B cell (primary cell): ENCODE data around the gene OS9. TPM values are rescaled to one million over a fixed set of nuclear protein-coding genes. Genes with fewer than 3 reads are reported as not detected.

Experiments used
- ATAC-seq: fragments of 200-7000 bp; cut with Tn5 transposase; one replicate; pipeline ENCODE4 v1.10.0; 2021; ENCODE audit warnings: low read depth, mild to moderate bottlenecking, moderate number of reproducible peaks, moderate library complexity
- CTCF ChIA-PET: fragments of 350-600 bp; sonication (Branson Sonifier 250); formaldehyde crosslinking; loops from one replicate; lab custom pipeline; 2021; ENCODE audit warnings: antibody characterized with exemption, inconsistent platforms; lab: Charles Lee
- POLR2A ChIA-PET: fragments of 350-600 bp; sonication (Branson Sonifier 250); formaldehyde crosslinking; loops from one replicate; lab custom pipeline; 2021; ENCODE audit warnings: antibody characterized with exemption; lab: Charles Lee
- DNase-seq: peaks from one replicate; pipeline ENCODE4 v3.0.0; 2013
- H2AFZ ChIP-seq: 2 replicates; pipeline ENCODE4 v1.6.1; 2012; ENCODE audit warnings: mild to moderate bottlenecking, low read depth, low read length; ENCODE audit not compliant: insufficient read depth, poor library complexity, severe bottlenecking
- H3K27ac ChIP-seq, 2 donors: 1 replicate in 1 of 2; 2 replicates in 1 of 2; pipeline ENCODE4 v1.5.1; 2012 to 2013; ENCODE audit warnings: low read length in 2 of 2, mild to moderate bottlenecking in 2 of 2, moderate library complexity in 1 of 2
- H3K27me3 ChIP-seq, 4 experiments: fragments of 200-600 bp in 1 of 4; sonication (generic) in 1 of 4; replicated peaks in 1 of 4; 1 replicate in 2 of 4; 2 replicates in 2 of 4; pipeline versions ENCODE4 v1.6.1 to v1.7.0; 2013 to 2016; ENCODE audit warnings: low read length in 3 of 4, mild to moderate bottlenecking in 2 of 4, mixed read lengths in 1 of 4, moderate library complexity in 1 of 4; ENCODE audit not compliant: insufficient read depth in 4 of 4, control insufficient read depth in 3 of 4; ENCODE audit errors: control extremely low read depth in 1 of 4
- H3K36me3 ChIP-seq, 2 experiments: replicated peaks in 1 of 2; 1 replicate in 1 of 2; 2 replicates in 1 of 2; pipeline versions ENCODE4 v1.6.1 to v1.7.1; 2013; ENCODE audit warnings: low read length in 1 of 2; ENCODE audit not compliant: insufficient read depth in 2 of 2, control insufficient read depth in 1 of 2; ENCODE audit errors: control extremely low read depth in 1 of 2, extremely low read depth in 1 of 2
- H3K4me1 ChIP-seq, 2 donors: fragments of 200-600 bp in 1 of 2; sonication (generic) in 1 of 2; 1 replicate in 1 of 2; 2 replicates in 1 of 2; pipeline versions ENCODE4 v1.5.1 to v1.6.1; 2013 to 2017; ENCODE audit warnings: low read length in 2 of 2; ENCODE audit not compliant: control insufficient read depth in 2 of 2, insufficient read depth in 2 of 2
- H3K4me2 ChIP-seq: replicated peaks from 2 replicates; pipeline ENCODE3; 2012; ENCODE audit warnings: mild to moderate bottlenecking, low read depth, low read length; ENCODE audit not compliant: poor library complexity, severe bottlenecking
- H3K4me3 ChIP-seq, 5 experiments: fragments of 200-600 bp in 1 of 5; sonication (generic) in 1 of 5; 1 replicate in 3 of 5; 2 replicates in 2 of 5; pipeline versions ENCODE4 v1.5.1 to v1.7.0; 2011 to 2016; ENCODE audit warnings: low read length in 4 of 5, mild to moderate bottlenecking in 4 of 5, low read depth in 2 of 5, control low read depth in 1 of 5, moderate library complexity in 1 of 5; ENCODE audit not compliant: insufficient read depth in 1 of 5; ENCODE audit errors: control extremely low read depth in 1 of 5, extremely low read depth in 1 of 5
- H3K79me2 ChIP-seq: fragments of 200-600 bp; sonication (generic); one replicate; pipeline ENCODE4 v1.6.0; 2016; ENCODE audit warnings: low read length; ENCODE audit not compliant: control insufficient read depth, insufficient read depth
- H3K9ac ChIP-seq: fragments of 200-600 bp; sonication (generic); 2 replicates; pipeline ENCODE4 v1.6.1; 2017; ENCODE audit warnings: mild to moderate bottlenecking, low read length, moderate library complexity
- H3K9me3 ChIP-seq, 3 donors: one replicate each; pipeline versions ENCODE4 v1.6.1 to v1.7.1; 2013; ENCODE audit warnings: low read length in 2 of 3; ENCODE audit not compliant: control insufficient read depth in 2 of 3, insufficient read depth in 1 of 3; ENCODE audit errors: control extremely low read depth in 1 of 3
- H4K20me1 ChIP-seq: 2 replicates; pipeline ENCODE4 v1.6.0; 2012; ENCODE audit warnings: mild to moderate bottlenecking, low read length; ENCODE audit not compliant: insufficient read depth, control insufficient read depth, poor library complexity, severe bottlenecking
- H3K27ac Mint-ChIP-seq: one replicate; pipeline ENCODE4 v1.8.0; 2021; ENCODE audit warnings: mixed read lengths
- H3K27me3 Mint-ChIP-seq: one replicate; pipeline ENCODE4 v1.8.0; 2021; ENCODE audit warnings: mixed read lengths
- H3K4me1 Mint-ChIP-seq: one replicate; pipeline ENCODE4 v1.8.0; 2021; ENCODE audit warnings: mixed read lengths
- H3K4me3 Mint-ChIP-seq: one replicate; pipeline ENCODE4 v1.8.0; 2021; ENCODE audit warnings: mixed read lengths
- H3K9me3 Mint-ChIP-seq: one replicate; pipeline ENCODE4 v1.8.0; 2022; ENCODE audit warnings: mixed read lengths; ENCODE audit not compliant: insufficient read depth
- EZH2 ChIP-seq: IDR thresholded peaks from 2 replicates; pipeline ENCODE4 v1.6.1; 2012; ENCODE audit warnings: borderline replicate concordance, low read depth, mild to moderate bottlenecking, moderate library complexity, low read length; ENCODE audit not compliant: insufficient read depth, poor library complexity, severe bottlenecking
- WGBS: methylation state at CpG from one replicate; pipeline ENCODE4 v1.1.5; 2013; ENCODE audit warnings: missing lambda C conversion rate; ENCODE audit not compliant: insufficient coverage; 5-methylcytosine and 5-hydroxymethylcytosine counted together
- intact Hi-C: fragments of 100-400 bp; cut with micrococcal nuclease; formaldehyde crosslinking; loops from one replicate; pipeline ENCODE4 v1.10.0; 2022
- polyA plus RNA-seq: library from polyadenylated mRNA; depleted of rRNA; stranded (reverse); fragments of >200 nt; gene quantifications from 2 replicates; pipeline ENCODE4 v1.2.3, GENCODE V29; 2012
- total RNA-seq, 2 donors: library from RNA; stranded (reverse); fragments of 120-200 nt in 1 of 2; gene quantifications; 1 replicate in 1 of 2; 2 replicates in 1 of 2; pipeline versions ENCODE4 v1.2.3 to v1.2.4, GENCODE V29; 2013 to 2022
- TF ChIP-seq, protein P1 (sequence below): fragments of 200-600 bp; IDR thresholded peaks from one replicate; pipeline ENCODE4 v1.8.0; 2022; ENCODE audit warnings: antibody characterized with exemption, mild to moderate bottlenecking

The OS9 gene
- total and polyA plus RNA-seq, 2 donors (not counting 1 experiment from before 2014, with no cell fraction given): 182 to 234 TPM

DNA sequence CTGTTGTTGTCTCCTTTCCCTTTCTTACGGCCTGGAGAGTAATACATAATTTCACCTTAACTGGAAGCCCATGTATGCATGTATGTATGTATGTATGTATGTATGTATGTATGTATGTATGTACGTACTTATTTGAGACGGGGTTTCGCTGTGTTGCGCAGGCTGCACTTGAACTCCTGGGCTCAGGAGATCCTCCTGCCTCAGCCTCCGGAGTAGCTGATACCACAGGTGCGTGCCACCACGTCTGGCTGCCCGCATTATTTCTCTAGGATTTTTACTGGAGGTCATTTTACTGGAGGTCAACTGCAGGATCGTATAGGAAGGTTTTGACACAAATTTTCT is 644 bp upstream of the OS9 start:
- WGBS: 67% methylated on average over 5 of the region's 10 CpGs
- peaks cover 5 to 32% of the 10 kb centered on the region in 2 experiments for H3K36me3 ChIP-seq
- intact Hi-C loops: loop anchor here (1.0 to 5.0 kb wide), 3 partner anchors 61 to 244 kb away; partner anchors contain the start of gene B4GALNT1
- H3K9ac ChIP-seq: peak overlapping the region; percentile 18
- peak overlapping the region in 1 of 2 donors; percentile 15 for H3K27ac ChIP-seq
- Mint-ChIP-seq H3K9me3 (no peaks in the 10 kb centered on the region), H3K4me1 (peaks cover 9% of the 10 kb centered on the region), H3K27me3 (peaks cover 19% of the 10 kb centered on the region), H3K27ac (no peak overlapping the region), H3K4me3 (no peak overlapping the region)
- peaks cover 15% of the 10 kb centered on the region for H4K20me1 ChIP-seq
- no peak for DNase-seq
- peaks cover 23% of the 10 kb centered on the region for H3K79me2 ChIP-seq
- TF ChIP-seq, protein P1, sequence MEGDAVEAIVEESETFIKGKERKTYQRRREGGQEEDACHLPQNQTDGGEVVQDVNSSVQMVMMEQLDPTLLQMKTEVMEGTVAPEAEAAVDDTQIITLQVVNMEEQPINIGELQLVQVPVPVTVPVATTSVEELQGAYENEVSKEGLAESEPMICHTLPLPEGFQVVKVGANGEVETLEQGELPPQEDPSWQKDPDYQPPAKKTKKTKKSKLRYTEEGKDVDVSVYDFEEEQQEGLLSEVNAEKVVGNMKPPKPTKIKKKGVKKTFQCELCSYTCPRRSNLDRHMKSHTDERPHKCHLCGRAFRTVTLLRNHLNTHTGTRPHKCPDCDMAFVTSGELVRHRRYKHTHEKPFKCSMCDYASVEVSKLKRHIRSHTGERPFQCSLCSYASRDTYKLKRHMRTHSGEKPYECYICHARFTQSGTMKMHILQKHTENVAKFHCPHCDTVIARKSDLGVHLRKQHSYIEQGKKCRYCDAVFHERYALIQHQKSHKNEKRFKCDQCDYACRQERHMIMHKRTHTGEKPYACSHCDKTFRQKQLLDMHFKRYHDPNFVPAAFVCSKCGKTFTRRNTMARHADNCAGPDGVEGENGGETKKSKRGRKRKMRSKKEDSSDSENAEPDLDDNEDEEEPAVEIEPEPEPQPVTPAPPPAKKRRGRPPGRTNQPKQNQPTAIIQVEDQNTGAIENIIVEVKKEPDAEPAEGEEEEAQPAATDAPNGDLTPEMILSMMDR: no peak
- no peak for TF ChIP-seq EZH2
- peaks cover 0 to 1% (median under 1%) of the 10 kb centered on the region in 4 experiments for H3K27me3 ChIP-seq
- H3K9me3 ChIP-seq: no peaks in the 10 kb centered on the region
- no peak for ATAC-seq
- H2AFZ ChIP-seq: peak overlapping the region; percentile 66
- CTCF ChIA-PET: interaction anchor here (1.0 to 2.7 kb wide), 7 partner anchors 11 to 464 kb away, joined by 3 to 9 read pairs (median 4); partner anchors contain the start of genes B4GALNT1 and SHMT2
- H3K4me3 ChIP-seq: peak overlapping the region in 3 of 5 experiments; percentile 10 to 31 (median 22)
- H3K4me2 ChIP-seq: peak overlapping the region; percentile 55
- peaks cover 13 to 17% of the 10 kb centered on the region in 2 donors for H3K4me1 ChIP-seq
- POLR2A ChIA-PET: interaction anchor here (0.6 to 1.2 kb wide), 3 partner anchors 50 to 120 kb away, joined by 3 to 7 read pairs (median 4); no protein-coding TSS in a partner anchor

DNA sequence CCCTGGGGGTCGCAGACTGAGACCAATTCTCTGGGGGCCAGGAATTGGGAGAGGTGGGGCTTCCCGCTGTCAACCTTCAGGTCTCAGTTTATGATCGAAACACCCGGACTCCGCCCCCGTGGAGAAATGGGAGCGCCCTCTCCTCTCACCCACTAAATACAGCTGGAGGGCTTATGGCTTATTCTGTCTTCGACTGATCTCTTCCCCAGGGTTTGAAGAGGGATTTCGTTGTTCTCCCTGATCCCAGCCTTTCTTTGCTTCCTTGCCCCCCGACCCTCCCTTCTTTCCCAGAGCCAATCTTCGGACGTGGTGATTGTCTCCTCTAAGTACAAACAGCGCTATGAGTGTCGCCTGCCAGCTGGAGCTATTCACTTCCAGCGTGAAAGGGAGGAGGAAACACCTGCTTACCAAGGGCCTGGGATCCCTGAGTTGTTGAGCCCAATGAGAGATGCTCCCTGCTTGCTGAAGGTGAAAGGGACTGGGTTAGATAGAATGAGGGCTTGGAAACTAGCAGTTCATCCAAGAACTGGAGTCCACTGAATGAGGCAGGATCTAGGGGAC is 607 bp downstream of the OS9 start:
- ChIA-PET CTCF (interaction anchor here (1.1 to 2.7 kb wide), 4 partner anchors 10 to 73 kb away, joined by 3 to 9 read pairs (median 6); partner anchors contain the start of gene B4GALNT1), POLR2A (interaction anchor here (1.2 kb wide), 1 partner anchor 62 kb away, joined by 4 read pairs; no protein-coding TSS in a partner anchor)
- Histone ChIP-seq H3K4me2 (peak overlapping the region; percentile 82), H3K27ac (peak overlapping the region; percentile 62 to 78), H4K20me1 (peaks cover 15% of the 10 kb centered on the region), H3K36me3 (peaks cover 5 to 38% of the 10 kb centered on the region in 2 experiments), H3K4me3 (peak overlapping the region; percentile 80 to 93 (median 89)), H3K79me2 (peaks cover 27% of the 10 kb centered on the region), H3K9me3 (no peaks in the 10 kb centered on the region), H3K27me3 (no peaks in the 10 kb centered on the region), H2AFZ (peak overlapping the region; percentile 94), H3K4me1 (peaks cover 13 to 17% of the 10 kb centered on the region in 2 donors), H3K9ac (peak overlapping the region; percentile 82)
- ATAC-seq (no peak), DNase-seq (peak; percentile 29)
- TF ChIP-seq, protein P1: no peak
- no peak for TF ChIP-seq EZH2
- H3K27me3 Mint-ChIP-seq: peaks cover 10% of the 10 kb centered on the region
- H3K4me3 Mint-ChIP-seq: no peak overlapping the region
- intact Hi-C loops: loop anchor here (1.0 to 5.0 kb wide), 7 partner anchors 50 to 243 kb away; partner anchors contain the start of genes B4GALNT1, CDK4, DCTN2 and MBD6
- no peaks in the 10 kb centered on the region for H3K9me3 Mint-ChIP-seq
- peaks cover 20% of the 10 kb centered on the region for H3K4me1 Mint-ChIP-seq
- no peak overlapping the region for H3K27ac Mint-ChIP-seq
- WGBS: 0% methylated on average over 5 of the region's 15 CpGs
